HUDEP-2 (cell line): Measurements from ENCODE around the gene UBAP2.
"Not testable (repeated sequence)": the region's sequence is repeated elsewhere in the genome, so short reads cannot be mapped to it uniquely, and the experiment has no call there.

Source experiments
- DNase-seq, 76 experiments: peaks; one replicate each; lab custom pipeline; 2025; ENCODE audit not compliant: unreplicated experiment in 76 of 76; lab: John Stamatoyannopoulos, UW

Gene UBAP2

GRCh38 chr9:33988219-33988890, 60.3 kb downstream of the UBAP2 start:
- no peak for DNase-seq

- no peak for DNase-seq
Observed at GRCh38 chr9:33976414-33976813, 72.3 kb downstream of the UBAP2 start.

- no peak for DNase-seq
Observed at GRCh38 chr9:33972698-33973097, 76.0 kb downstream of the UBAP2 start.

- DNase-seq: no peak
Observed at GRCh38 chr9:33964086-33964768, 84.5 kb downstream of the UBAP2 start.

GRCh38 chr9:33962468-33962867, 86.2 kb downstream of the UBAP2 start:
- not testable (repeated sequence) for DNase-seq

- DNase-seq: no peak
Observed at GRCh38 chr9:33959725-33960124, 89.0 kb downstream of the UBAP2 start.

- no peak for DNase-seq
Observed at GRCh38 chr9:33956544-33956943, 92.1 kb downstream of the UBAP2 start.

GRCh38 chr9:33952066-33952465, 96.6 kb downstream of the UBAP2 start:
- DNase-seq: no peak

GRCh38 chr9:33950371-33950770, 98.3 kb downstream of the UBAP2 start:
- no peak for DNase-seq

- no peak for DNase-seq
Observed at GRCh38 chr9:33946779-33947535, 101.7 kb downstream of the UBAP2 start.

- DNase-seq: no peak
Observed at GRCh38 chr9:33943389-33943788, 105.3 kb downstream of the UBAP2 start.

GRCh38 chr9:33942471-33943083, 106.1 kb downstream of the UBAP2 start:
- no peak for DNase-seq

- DNase-seq: no peak
Observed at GRCh38 chr9:33939924-33940874, 108.5 kb downstream of the UBAP2 start.

GRCh38 chr9:33934188-33934878, 114.4 kb downstream of the UBAP2 start:
- no peak for DNase-seq

- DNase-seq: no peak
Observed at GRCh38 chr9:33932078-33932807, 116.4 kb downstream of the UBAP2 start.

GRCh38 chr9:33931326-33931725, 117.4 kb downstream of the UBAP2 start:
- no peak for DNase-seq

GRCh38 chr9:33927694-33928093, 121.0 kb downstream of the UBAP2 start:
- no peak for DNase-seq

GRCh38 chr9:33926746-33927485, 121.8 kb downstream of the UBAP2 start:
- DNase-seq: no peak
